HG03378 (cell line): ENCODE measurements around the gene RASA1.

Experiments used
- ATAC-seq: cut with Tn5 transposase; IDR thresholded peaks from one replicate; pipeline ENCODE4 v1.9.1; 2021; ENCODE audit warnings: mild to moderate bottlenecking, moderate library complexity; ENCODE audit not compliant: unreplicated experiment

Gene RASA1

DNA sequence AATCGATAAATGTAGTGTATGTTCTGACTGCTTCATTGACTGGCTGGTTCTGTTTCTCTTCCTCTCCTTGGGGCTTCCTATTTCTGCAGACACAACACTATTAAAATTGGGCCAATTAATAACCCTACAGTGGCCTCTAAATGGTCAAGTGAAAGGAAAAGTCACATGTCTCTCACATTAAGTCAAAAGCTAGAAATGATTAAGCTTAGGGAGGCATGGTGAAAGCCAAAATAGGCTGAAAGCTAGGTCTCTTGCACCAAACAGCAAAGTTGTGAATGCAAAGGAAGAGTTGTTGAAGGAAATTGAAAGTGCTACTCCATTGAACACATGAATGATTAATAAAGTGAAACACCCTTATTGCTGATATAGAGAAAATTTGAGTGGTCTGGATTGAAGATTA lies 86.8 kb downstream of the RASA1 start:
- ATAC-seq = peak; percentile 98

DNA sequence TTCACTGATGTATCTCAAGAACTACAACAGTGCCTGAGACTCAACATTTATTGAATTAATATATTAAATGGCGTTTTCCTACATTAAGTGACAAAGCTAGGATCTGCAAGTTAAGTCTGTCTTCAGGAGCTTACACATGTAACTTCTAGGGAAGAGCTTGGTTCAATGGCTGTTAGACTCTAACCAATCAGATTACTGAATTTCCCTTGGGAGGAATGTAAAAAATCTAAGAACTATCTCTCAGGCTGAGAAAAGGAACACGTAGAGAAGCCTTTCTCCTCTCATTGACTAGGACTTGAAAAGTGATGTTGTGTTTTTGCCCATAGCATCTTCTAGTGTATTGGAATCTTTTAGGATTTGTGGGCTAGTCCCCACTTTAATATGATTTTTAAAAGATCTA lies 91.4 kb downstream of the RASA1 start:
- no peak for ATAC-seq

DNA sequence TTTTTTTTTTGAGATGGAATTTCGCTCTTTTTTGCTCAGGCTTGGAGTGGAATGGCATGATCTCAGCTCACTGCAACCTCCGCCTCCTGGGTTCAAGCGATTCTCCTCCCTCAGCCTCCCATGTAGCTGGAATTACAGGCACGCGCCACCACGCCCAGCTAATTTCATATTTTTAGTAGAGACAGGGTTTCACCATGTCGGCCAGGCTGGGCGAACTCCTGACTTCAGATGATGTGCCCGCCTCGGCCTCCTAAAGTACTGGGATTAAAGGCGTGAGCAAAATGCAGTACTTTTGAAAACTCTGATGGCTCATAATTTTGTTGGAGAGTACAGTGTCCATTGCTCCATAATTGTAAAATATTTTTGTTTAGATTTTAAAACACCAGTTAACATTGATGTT lies 92.4 kb downstream of the RASA1 start:
- ATAC-seq = no peak

GRCh38 chr5:87361031-87361445 lies 93.4 kb downstream of the RASA1 start:
- no peak for ATAC-seq

DNA sequence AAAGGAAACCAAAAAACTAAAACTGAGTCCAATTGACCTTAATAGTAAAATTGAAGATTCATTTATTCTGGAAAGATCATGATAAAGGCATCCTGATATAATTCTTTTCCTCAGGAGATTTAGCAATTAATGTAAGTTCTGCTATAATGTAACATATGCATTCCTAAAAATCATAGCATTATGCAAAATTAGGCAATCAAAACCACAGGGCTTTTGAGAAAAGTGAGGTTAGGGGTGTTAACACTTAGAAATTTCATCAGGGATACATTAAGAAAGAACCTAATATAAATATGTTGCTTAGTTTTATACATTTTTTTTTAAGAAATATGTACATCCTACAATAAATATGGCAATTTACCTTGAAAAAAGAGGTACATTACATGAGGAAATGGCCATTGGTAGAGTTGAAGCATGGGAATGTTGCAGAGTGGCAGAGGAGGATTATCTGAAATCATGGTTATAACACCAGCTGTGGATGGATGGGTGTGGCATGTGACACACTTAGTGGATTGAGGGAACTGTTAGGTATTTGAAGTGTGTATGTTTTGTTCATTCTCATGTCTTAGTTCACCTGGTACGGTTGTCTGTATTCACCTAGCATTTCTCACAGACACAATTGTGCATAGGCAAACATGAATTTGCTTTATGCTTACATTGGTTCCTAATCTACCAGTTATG lies 94.0 kb downstream of the RASA1 start:
- no peak for ATAC-seq

- no peak for ATAC-seq
These were observed 99.6 kb downstream of the RASA1 start for GRCh38 chr5:87367243-87367642.

- ATAC-seq = no peak
These were observed 100.9 kb downstream of the RASA1 start for GRCh38 chr5:87368601-87369000.

GRCh38 chr5:87369431-87369830 lies 101.7 kb downstream of the RASA1 start:
- ATAC-seq = no peak

DNA sequence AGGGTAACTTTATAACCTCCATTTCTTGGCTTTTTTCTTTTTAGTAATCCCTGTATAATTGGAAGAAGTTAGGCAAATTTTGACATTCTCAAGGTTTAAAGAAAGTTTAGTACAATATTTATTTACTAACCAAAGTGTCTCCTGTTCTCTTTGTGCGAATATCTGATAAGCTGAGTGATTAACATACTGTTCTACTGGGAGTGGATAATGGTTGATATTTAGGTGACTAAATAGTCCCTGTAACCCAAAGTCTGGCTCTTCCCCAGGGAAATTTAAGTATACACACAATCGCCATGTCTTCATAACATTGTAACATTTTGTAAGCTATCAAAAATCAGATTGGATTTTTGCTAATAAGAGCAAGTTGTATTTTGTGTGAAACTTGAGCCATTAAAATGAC lies 105.0 kb downstream of the RASA1 start:
- ATAC-seq = no peak

DNA sequence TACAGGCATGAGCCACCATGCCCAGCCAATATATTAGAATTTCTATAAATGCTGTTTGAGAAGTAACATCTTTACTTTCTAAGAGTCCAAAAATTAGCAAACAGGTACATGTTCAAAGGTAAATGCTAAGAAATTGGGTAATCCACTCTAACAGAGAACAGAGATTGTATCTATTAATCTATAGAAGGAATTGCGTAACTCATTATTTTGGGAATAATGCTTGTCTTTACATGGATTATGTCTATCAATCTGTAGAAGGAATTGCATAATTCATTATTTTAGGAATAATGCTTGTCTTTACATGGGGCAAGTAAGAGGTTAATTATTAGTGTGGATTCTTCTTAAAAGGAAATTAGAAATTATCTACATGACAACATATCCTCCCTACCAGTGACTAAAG lies 114.5 kb downstream of the RASA1 start:
- ATAC-seq = no peak

DNA sequence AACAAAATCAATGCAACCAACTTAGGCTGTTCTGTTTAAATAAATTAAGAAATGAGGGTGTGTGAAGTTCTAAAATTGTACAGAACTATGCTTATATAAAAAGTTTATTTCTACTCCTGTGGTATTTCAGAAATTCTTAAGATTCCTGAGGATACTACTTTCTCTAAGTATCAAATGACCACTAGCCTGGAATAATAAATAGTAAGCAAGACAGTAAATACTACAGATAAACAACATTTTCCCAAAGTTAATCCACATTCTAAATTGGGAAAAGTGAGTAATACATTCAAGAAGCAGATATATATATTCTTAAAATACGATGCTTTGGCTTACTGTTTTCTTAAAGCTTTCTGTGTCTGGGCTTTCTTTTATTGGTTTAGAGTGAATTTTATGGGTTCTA lies 115.5 kb downstream of the RASA1 start:
- no peak for ATAC-seq

- no peak for ATAC-seq
These were observed 118.1 kb downstream of the RASA1 start for GRCh38 chr5:87385802-87386201.

DNA sequence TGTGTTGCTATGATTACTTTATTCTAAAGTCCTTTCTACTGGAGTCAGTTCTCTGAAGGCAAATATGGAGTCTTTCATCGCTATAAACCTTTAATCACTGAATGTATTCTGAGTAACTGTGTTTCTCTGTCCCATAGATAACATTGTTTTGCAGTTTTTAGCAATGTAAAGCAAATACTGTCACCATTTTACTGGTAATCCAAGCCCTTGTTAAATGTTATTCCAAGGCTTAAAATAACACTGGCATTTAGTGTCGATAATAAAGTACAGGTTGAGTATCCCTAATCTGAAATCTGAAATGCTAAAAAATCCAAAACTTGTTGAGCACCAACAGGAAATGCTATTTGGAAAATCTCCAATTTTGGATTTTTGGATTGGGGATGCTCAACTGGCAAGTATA lies 120.4 kb downstream of the RASA1 start:
- no peak for ATAC-seq

GRCh38 chr5:87389296-87390034 lies 121.8 kb downstream of the RASA1 start:
- no peak for ATAC-seq

DNA sequence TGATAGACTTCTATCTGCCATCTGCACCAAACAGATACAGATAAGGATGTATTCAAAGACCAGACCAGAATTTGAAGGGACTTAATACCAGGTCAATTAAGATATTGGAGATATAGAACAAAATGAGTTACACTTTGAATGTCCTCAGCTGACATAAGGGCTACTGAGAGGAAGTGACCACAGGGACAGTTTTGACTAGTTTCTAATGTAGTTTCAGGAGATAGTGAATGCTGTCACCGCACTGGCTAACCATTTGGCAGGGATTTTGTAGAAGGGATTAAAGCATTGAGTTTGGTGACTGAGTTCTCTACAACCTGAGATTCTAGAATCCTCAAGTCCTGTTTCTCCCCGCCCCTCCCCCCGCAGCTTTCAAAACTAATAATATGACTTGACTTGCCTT lies 122.4 kb downstream of the RASA1 start:
- no peak for ATAC-seq

GRCh38 chr5:87390576-87391199 lies 123.0 kb downstream of the RASA1 start:
- no peak for ATAC-seq

DNA sequence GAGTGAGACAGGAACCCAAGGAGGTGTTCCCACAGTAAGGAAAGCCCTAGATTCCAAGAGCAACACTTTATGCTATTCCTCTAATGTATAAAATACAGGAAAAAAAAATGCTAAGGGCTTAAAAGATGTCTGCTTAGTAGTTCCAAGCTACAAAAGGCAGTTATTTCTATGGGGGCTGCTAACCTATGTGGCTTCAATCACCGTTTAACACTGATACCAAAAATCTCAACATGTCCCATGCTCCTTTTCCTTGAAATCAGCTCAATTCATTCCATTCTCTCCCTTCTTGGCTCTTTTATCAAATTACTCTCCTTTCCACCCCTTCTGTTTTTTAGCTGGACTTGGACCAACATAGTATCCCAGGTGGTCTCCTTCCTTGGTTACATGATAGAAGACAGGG lies 124.5 kb downstream of the RASA1 start:
- no peak for ATAC-seq

- no peak for ATAC-seq
These were observed 125.1 kb downstream of the RASA1 start for GRCh38 chr5:87392801-87393200.

DNA sequence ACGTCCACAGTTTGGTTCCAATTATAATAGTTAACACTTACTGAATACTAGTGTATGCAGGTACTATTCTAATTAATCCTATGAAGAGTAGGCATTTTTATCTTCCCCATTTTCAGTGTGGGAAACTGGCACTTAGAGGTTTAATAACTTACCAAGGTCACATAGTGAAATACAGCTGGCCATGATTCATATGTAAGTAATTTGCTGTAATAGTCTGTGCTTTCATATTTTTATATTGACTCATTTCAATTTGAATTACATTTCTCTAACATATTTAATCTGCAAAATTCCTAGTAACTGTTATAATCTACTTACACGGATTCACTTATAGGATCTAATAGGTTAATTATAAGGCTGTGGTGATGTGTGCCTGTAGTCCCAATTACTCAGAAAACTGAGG lies 125.6 kb downstream of the RASA1 start:
- no peak for ATAC-seq

- ATAC-seq = no peak
These were observed 126.9 kb downstream of the RASA1 start for GRCh38 chr5:87394411-87395165.

DNA sequence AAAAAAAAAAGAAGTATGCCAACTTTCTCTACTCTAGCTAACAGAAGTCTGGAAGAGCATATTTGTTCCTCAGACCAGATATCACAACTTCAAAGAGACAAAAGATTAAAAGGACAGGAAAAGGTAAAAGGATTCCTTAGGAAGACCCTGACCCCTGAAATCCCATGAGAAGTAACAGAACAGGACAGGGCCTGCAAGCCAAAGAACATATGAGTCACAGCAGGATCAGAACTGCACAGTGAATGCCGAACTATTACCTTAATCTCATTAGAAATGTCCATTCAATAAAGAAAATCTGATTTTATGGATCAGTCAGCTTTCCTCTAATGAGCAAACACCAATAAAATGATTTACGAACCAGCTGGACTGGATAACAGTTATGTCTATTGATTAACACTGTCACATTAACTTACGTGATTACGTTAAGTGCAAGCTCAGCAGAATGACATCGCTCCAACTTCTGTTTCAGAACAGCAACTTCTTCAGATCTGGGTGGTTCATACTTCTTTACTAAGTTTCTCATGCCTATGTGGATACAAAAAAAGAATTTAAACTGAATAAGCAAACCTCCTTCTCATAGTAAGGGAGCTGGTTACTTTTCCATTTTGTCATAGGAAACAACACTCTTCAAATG lies 131.4 kb downstream of the RASA1 start:
- ATAC-seq = no peak
